Osteocyte (in vitro differentiated cells): Measurements from ENCODE around the gene INSIG2. TPM values are rescaled to one million over a fixed set of nuclear protein-coding genes. Genes with fewer than 3 reads are reported as not detected.

Source experiments
- DNase-seq: peaks from one replicate; pipeline ENCODE4 v3.0.0; 2021; ENCODE audit warnings: mixed read lengths; ENCODE audit not compliant: unreplicated experiment; ENCODE audit errors: extremely low spot score
- H3K27ac Mint-ChIP-seq: one replicate; pipeline ENCODE4 v1.8.0; 2021; ENCODE audit warnings: mild to moderate bottlenecking, mixed read lengths; ENCODE audit not compliant: unreplicated experiment
- H3K27me3 Mint-ChIP-seq: one replicate; pipeline ENCODE4 v1.8.0; 2021; ENCODE audit warnings: mixed read lengths; ENCODE audit not compliant: unreplicated experiment
- H3K36me3 Mint-ChIP-seq: one replicate; pipeline ENCODE4 v1.8.0; 2021; ENCODE audit warnings: mixed read lengths; ENCODE audit not compliant: unreplicated experiment
- H3K4me1 Mint-ChIP-seq: one replicate; pipeline ENCODE4 v1.8.0; 2021; ENCODE audit warnings: mixed read lengths; ENCODE audit not compliant: unreplicated experiment
- H3K4me3 Mint-ChIP-seq: one replicate; pipeline ENCODE4 v1.8.0; 2021; ENCODE audit warnings: mild to moderate bottlenecking, moderate library complexity, mixed read lengths; ENCODE audit not compliant: unreplicated experiment
- H3K9me3 Mint-ChIP-seq: one replicate; pipeline ENCODE4 v1.8.0; 2021; ENCODE audit warnings: mixed read lengths; ENCODE audit not compliant: unreplicated experiment
- CTCF ChIP-seq: fragments of 200-600 bp; sonication (generic); IDR thresholded peaks from 2 replicates; pipeline ENCODE4 v1.5.0; 2021; ENCODE audit warnings: antibody characterized with exemption, mild to moderate bottlenecking, moderate library complexity
- total RNA-seq: library from RNA; stranded (reverse); gene quantifications from 2 replicates; pipeline ENCODE4 v1.2.1, GENCODE V29; 2021

The INSIG2 gene
- total RNA-seq, 1 donor from 2014 or later: 16.7 TPM

GRCh38 chr2:118065015-118065706 lies 23.1 kb upstream of the INSIG2 start:
- no peak for TF ChIP-seq CTCF
- no peaks in the 10 kb centered on the region for H3K9me3 Mint-ChIP-seq
- DNase-seq: no peak
- H3K27me3 Mint-ChIP-seq: peaks cover 42% of the 10 kb centered on the region
- H3K4me1 Mint-ChIP-seq: no peaks in the 10 kb centered on the region
- H3K36me3 Mint-ChIP-seq: no peaks in the 10 kb centered on the region
- H3K27ac Mint-ChIP-seq: no peak overlapping the region
- no peak overlapping the region for H3K4me3 Mint-ChIP-seq

GRCh38 chr2:118065921-118066511 lies 22.3 kb upstream of the INSIG2 start:
- DNase-seq: no peak

GRCh38 chr2:118077636-118078247 lies 10.5 kb upstream of the INSIG2 start:
- Mint-ChIP-seq H3K4me3 (no peak overlapping the region), H3K27ac (no peak overlapping the region), H3K4me1 (no peaks in the 10 kb centered on the region), H3K9me3 (no peaks in the 10 kb centered on the region), H3K36me3 (no peaks in the 10 kb centered on the region), H3K27me3 (peaks cover 84% of the 10 kb centered on the region)
- TF ChIP-seq CTCF: no peak
- DNase-seq: no peak

More at GRCh38 chr2:118065921-118066511, 22.3 kb upstream of the INSIG2 start:
- TF ChIP-seq CTCF: no peak
- Mint-ChIP-seq H3K36me3 (no peaks in the 10 kb centered on the region), H3K4me3 (no peak overlapping the region), H3K4me1 (no peaks in the 10 kb centered on the region), H3K27me3 (peaks cover 46% of the 10 kb centered on the region), H3K27ac (no peak overlapping the region), H3K9me3 (no peaks in the 10 kb centered on the region)

GRCh38 chr2:118078734-118079133 lies 9.5 kb upstream of the INSIG2 start:
- H3K4me1 Mint-ChIP-seq: no peaks in the 10 kb centered on the region
- no peak overlapping the region for H3K27ac Mint-ChIP-seq
- no peaks in the 10 kb centered on the region for H3K9me3 Mint-ChIP-seq
- no peak for DNase-seq
- TF ChIP-seq CTCF: no peak
- H3K36me3 Mint-ChIP-seq: no peaks in the 10 kb centered on the region
- H3K27me3 Mint-ChIP-seq: peaks cover 84% of the 10 kb centered on the region
- H3K4me3 Mint-ChIP-seq: no peak overlapping the region

GRCh38 chr2:118084491-118085089 lies 3.7 kb upstream of the INSIG2 start:
- no peak overlapping the region for H3K4me3 Mint-ChIP-seq
- no peak overlapping the region for H3K27ac Mint-ChIP-seq
- H3K4me1 Mint-ChIP-seq: peaks cover 5% of the 10 kb centered on the region
- no peaks in the 10 kb centered on the region for H3K36me3 Mint-ChIP-seq
- H3K27me3 Mint-ChIP-seq: peaks cover 67% of the 10 kb centered on the region
- no peak for DNase-seq
- no peaks in the 10 kb centered on the region for H3K9me3 Mint-ChIP-seq
- TF ChIP-seq CTCF: no peak
